Measurements from ENCODE around the gene TNIP1.

The TNIP1 gene, protein sequence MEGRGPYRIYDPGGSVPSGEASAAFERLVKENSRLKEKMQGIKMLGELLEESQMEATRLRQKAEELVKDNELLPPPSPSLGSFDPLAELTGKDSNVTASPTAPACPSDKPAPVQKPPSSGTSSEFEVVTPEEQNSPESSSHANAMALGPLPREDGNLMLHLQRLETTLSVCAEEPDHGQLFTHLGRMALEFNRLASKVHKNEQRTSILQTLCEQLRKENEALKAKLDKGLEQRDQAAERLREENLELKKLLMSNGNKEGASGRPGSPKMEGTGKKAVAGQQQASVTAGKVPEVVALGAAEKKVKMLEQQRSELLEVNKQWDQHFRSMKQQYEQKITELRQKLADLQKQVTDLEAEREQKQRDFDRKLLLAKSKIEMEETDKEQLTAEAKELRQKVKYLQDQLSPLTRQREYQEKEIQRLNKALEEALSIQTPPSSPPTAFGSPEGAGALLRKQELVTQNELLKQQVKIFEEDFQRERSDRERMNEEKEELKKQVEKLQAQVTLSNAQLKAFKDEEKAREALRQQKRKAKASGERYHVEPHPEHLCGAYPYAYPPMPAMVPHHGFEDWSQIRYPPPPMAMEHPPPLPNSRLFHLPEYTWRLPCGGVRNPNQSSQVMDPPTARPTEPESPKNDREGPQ

DNA sequence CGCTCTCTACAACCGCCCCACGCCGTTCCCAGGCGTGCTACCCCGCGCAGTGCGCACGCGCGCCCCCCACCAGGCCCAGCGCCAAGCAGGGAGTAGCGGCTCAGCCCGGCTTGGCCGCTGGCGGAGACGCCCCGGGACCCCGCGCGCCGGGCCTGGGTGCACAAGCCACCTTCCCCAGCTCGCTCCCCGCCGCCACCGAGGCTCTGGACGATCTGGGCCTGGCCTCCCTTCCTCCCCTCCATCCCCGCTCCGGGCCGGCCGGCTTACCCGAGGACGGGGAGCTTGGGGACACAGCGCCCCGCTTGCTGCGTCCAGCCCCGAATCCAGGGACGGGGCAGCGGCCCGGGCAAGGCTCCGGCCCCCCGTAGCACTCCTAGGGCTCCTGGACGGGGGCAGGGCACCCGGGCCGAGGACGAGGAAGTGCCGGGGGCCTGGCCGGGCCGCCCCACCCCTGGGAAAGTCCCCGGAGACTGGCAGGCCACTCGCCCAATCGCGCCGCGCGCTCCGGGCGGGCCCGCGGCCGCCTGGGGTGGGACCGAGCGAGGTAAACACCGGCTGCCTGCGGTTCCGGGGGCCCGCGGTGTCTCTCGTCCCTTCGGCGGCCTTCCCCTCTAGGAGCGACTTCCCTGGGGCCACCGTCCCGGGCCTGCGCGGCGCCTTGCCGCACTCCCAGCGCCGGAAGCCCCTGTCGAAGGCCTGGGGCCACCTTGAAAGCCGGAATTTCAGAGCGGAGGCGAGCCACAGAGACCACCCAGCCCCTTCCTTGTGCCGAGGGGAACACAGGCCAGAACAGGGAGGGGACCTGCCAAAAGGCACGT is at the start of gene TNIP1:
Gene TNIP1, minus strand, starts transcription at position 422 of the 818 bp plus-strand sequence. CDS start 15,939 bp downstream, outside the sequence.
- TF ChIP-seq, protein P1, sequence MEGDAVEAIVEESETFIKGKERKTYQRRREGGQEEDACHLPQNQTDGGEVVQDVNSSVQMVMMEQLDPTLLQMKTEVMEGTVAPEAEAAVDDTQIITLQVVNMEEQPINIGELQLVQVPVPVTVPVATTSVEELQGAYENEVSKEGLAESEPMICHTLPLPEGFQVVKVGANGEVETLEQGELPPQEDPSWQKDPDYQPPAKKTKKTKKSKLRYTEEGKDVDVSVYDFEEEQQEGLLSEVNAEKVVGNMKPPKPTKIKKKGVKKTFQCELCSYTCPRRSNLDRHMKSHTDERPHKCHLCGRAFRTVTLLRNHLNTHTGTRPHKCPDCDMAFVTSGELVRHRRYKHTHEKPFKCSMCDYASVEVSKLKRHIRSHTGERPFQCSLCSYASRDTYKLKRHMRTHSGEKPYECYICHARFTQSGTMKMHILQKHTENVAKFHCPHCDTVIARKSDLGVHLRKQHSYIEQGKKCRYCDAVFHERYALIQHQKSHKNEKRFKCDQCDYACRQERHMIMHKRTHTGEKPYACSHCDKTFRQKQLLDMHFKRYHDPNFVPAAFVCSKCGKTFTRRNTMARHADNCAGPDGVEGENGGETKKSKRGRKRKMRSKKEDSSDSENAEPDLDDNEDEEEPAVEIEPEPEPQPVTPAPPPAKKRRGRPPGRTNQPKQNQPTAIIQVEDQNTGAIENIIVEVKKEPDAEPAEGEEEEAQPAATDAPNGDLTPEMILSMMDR (IDR thresholded peaks at IDR 0.05; ENCODE audit: insufficient read depth, low read length, poor library complexity, severe bottlenecking): no peak
- no peaks in the 10 kb centered on the region for H3K27me3 ChIP-seq (replicated peaks; ENCODE audit: control insufficient read depth, insufficient read depth, low read length)
- peak within 1 kb of the TSS; percentile 85 for H3K4me3 ChIP-seq (replicated peaks; ENCODE audit: low read depth, low read length)
- peak; percentile 98 for DNase-seq (ENCODE audit: extremely low read depth, insufficient read length)
- H3K36me3 ChIP-seq (ENCODE audit: control insufficient read depth, insufficient read depth, low read length): peaks cover 9% of the 10 kb centered on the region

DNA sequence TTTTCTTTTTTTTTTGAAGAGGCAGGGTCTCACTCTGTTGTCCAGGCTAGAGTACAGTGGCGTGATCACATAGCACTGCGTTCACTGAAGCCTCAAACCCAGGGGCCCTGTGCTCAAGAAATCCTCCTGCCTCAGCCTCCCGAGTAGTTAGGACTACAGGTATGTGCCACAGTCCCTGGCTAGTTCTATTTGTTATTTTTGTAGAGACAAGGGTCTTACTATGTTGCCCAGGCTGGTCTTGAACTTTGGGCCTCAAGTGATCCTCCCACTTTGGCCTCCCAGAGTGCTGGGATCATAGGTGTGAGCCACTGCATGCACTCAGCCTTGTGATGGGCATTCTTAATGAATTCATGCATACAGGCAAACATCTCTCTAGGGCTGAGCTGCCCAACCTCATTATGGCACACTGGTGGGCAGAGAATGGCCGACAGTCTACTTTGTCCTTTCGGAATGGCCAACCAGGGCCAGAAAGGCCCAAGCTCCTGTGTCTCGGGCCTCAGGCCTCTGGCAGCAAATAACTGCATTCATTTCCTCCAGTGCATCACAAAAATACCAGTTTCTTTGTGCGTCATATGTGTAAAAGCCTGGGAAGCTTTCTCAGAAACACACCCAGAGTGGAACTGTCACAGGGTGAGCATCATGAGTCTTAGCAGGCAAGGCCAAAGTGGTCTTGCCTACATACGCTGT is 49.5 kb upstream of the TNIP1 start:
- peaks cover 68% of the 10 kb centered on the region for H3K36me3 ChIP-seq (ENCODE audit: control insufficient read depth, insufficient read depth, low read length)
- no peak for DNase-seq (ENCODE audit: extremely low read depth, insufficient read length)

DNA sequence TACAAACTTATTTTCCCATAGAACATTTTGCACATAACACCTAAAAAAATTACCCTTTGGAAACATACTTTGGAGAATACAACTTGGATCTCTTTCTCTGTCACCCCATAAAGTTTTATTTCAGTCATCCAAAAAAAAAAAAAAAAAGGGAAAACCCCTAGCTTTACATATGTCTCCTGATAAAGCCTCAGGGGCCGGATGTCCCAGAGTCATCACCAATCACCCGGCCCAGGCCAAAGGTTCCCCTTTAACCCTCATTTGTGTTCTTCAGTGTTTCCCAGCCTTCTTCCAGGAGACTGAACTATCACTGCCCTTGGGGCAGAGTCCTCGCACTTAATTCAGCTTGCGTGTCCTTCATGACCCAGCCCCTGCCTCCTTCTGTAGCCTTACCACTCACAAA is 48.0 kb upstream of the TNIP1 start:
- DNase-seq (ENCODE audit: extremely low read depth, insufficient read length): no peak
- H3K27me3 ChIP-seq (replicated peaks; ENCODE audit: control insufficient read depth, insufficient read depth, low read length): no peaks in the 10 kb centered on the region
- no peak overlapping the region for H3K4me3 ChIP-seq (replicated peaks; ENCODE audit: low read depth, low read length)
- TF ChIP-seq, protein P1 (IDR thresholded peaks at IDR 0.05; ENCODE audit: insufficient read depth, low read length, poor library complexity, severe bottlenecking): no peak
- peaks cover 62% of the 10 kb centered on the region for H3K36me3 ChIP-seq (ENCODE audit: control insufficient read depth, insufficient read depth, low read length)

More for the DNA sequence above, 49.5 kb upstream of the TNIP1 start:
- Histone ChIP-seq H3K4me3 (replicated peaks; ENCODE audit: low read depth, low read length) (no peak overlapping the region), H3K27me3 (replicated peaks; ENCODE audit: control insufficient read depth, insufficient read depth, low read length) (no peaks in the 10 kb centered on the region)
- TF ChIP-seq, protein P1 (IDR thresholded peaks at IDR 0.05; ENCODE audit: insufficient read depth, low read length, poor library complexity, severe bottlenecking): no peak

DNA sequence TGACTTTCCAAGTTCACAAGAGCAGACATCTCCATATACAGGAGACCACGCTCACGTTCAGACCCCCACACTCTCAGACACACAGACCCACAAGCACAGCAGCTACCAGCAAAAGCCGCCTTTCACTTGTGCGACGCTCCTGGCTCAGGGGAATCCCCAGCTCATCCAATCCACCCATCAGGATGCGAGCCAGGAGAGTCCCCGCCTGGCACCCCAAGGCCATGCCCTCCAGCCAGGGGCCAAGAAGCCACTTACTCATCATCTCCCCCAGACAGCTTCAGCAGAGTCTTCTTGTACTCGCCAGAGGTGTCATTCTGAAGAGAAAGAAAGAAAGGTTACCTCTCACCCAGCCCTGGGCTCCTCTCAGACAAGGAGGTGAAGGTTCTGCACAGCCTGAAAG is 47.1 kb upstream of the TNIP1 start:
- TF ChIP-seq, protein P1 (IDR thresholded peaks at IDR 0.05; ENCODE audit: insufficient read depth, low read length, poor library complexity, severe bottlenecking): no peak
- Histone ChIP-seq H3K27me3 (replicated peaks; ENCODE audit: control insufficient read depth, insufficient read depth, low read length) (no peaks in the 10 kb centered on the region), H3K4me3 (replicated peaks; ENCODE audit: low read depth, low read length) (no peak overlapping the region), H3K36me3 (ENCODE audit: control insufficient read depth, insufficient read depth, low read length) (peaks cover 66% of the 10 kb centered on the region)
- DNase-seq (ENCODE audit: extremely low read depth, insufficient read length): no peak

DNA sequence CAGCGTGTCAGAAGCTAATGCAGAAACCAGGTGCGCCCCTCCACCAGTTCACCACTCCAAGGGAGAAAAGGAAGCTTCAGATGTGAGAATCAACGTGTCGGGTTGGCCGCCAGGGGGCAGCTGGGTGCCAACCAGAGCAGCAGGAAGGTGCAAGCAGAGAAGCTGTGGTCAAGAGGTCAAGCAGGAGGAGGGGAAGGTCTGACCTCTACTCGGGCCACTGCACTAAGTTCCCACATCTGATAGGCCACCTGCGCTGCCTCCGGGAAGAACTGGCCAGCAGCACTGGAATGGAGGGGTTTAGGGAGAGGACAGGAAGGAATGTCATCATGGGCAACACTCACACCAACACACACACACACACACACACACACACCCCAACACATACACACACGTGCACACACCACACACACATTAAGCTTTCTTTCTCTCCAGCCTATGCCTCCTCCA is 45.4 kb upstream of the TNIP1 start:
- TF ChIP-seq, protein P1 (IDR thresholded peaks at IDR 0.05; ENCODE audit: insufficient read depth, low read length, poor library complexity, severe bottlenecking): peak; percentile 87

More for the DNA sequence above, 45.4 kb upstream of the TNIP1 start:
- H3K27me3 ChIP-seq (replicated peaks; ENCODE audit: control insufficient read depth, insufficient read depth, low read length): no peaks in the 10 kb centered on the region
- H3K36me3 ChIP-seq (ENCODE audit: control insufficient read depth, insufficient read depth, low read length): peaks cover 68% of the 10 kb centered on the region
- DNase-seq (ENCODE audit: extremely low read depth, insufficient read length): peak; percentile 79
- no peak overlapping the region for H3K4me3 ChIP-seq (replicated peaks; ENCODE audit: low read depth, low read length)
